GM18526 (cell line): ENCODE measurements around the gene RCAN2.

Experiments
- POLR2A ChIP-seq: IDR thresholded peaks from 3 replicates; pipeline ENCODE4 v1.6.1; 2011; ENCODE audit not compliant: insufficient read length; ENCODE audit errors: extremely low read depth

The RCAN2 gene

DNA sequence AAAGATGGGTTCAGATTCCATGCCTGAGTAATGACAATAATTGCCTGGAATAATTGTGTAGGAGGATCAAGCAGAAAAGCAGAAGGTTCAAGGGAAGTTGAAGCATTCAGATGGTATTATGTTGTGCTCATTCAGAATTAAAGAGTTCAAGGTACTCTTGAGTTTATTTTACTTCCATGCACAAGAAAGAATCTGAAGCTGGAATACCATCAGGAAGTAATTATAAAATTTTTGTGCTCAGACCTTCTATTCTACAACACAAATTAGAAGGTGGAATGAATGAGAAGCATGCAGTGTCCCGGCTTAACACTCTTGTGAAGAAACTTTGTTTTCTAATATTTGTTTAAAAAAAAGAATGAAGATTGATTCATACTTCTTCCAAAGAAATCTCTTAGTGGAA lies 181.1 kb downstream of the RCAN2 start:
- no peak for TF ChIP-seq POLR2A

DNA sequence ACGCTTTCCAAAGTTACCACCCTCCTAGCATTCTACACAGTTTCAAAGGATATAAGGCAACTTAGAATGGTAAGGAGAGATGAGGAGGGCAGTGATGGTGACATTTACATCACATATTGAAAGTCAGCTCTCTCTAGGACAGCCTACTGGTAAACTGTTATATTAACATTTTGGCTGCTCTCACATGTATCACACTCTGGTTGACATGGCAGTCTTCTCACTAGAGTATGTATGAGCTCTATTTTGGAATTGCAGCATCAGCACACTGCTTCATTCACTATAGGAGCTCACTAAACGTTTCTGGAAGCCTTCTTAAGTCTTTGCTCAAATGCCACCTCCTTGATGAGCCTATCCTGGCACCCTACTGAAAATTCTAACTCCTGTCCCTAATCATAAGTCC lies 184.8 kb downstream of the RCAN2 start:
- TF ChIP-seq POLR2A: no peak

DNA sequence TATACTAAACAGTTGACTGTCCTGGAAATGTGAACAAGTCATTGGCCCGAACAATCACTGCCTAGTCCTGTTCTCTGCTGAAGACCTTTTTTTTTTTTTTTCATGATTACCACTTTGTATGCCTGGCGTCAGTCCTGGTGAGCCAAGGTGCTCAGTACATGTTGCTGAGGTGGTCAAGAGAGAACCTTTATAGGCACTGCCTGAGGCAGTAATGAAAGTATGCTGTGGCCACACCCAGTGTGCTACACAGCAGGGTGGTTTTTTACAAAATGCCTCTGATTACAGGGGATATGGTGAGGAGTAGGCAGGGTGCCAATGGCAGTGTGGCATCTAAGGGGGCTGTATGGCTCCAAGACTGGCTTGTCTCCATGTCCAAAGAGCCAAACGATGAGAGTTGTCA lies 185.4 kb downstream of the RCAN2 start:
- TF ChIP-seq POLR2A: no peak

DNA sequence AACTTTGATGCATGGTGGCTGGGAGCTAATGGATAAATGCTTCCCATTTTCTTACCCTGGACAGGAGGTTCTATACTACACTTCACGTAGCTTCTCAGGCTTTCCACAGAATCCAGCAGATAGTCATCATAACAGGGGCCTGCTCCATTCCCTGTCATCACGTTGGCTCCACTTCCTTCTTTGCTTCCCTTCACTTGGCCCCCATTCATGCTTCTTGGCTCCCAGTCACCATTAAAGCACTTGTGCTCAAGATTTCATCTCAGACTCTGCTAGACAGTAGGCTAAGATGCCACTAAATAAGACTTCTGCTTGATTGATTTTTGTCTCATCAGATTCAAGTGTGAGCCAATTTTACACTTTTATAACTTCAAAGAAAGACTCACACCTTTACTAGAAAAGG lies 186.0 kb downstream of the RCAN2 start:
- no peak for TF ChIP-seq POLR2A

DNA sequence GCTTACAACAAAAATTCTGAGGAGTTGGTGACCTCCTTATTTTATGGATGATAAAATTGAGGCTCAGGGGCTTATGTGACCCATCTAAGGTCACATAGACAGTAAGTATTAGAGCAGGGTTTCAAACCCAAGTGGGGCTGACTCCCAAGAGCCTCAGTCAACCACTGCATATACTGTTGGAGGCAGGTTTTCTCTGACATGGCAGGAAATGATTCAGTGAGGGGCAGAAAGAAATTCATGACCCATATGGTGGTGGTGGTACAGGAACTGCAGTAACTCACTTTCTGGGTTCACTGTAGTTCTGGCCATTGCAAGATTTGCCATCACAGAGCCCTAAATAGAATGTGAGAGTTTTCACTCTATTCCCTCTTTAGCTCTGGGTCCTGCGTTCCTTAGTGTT lies 188.4 kb downstream of the RCAN2 start:
- TF ChIP-seq POLR2A: no peak

DNA sequence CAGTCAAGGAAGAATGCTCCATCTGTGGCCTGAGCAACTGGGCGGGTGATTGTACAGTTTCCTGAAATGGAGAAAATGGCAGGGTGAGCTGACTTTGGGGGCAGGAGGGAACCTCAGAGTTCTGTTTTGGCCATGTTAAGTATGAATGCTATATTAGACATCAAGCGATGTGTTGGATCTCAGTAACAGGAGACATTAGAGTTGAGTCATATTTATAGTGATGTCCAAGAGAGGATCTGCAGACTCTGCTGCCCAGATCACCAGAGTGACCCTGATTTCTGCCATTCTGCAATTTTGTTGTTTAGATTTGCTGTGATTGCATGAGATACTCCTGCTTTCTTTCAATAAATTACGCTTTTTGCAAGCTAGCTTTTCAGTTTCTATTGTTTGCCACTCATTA lies 189.1 kb downstream of the RCAN2 start:
- TF ChIP-seq POLR2A: no peak

DNA sequence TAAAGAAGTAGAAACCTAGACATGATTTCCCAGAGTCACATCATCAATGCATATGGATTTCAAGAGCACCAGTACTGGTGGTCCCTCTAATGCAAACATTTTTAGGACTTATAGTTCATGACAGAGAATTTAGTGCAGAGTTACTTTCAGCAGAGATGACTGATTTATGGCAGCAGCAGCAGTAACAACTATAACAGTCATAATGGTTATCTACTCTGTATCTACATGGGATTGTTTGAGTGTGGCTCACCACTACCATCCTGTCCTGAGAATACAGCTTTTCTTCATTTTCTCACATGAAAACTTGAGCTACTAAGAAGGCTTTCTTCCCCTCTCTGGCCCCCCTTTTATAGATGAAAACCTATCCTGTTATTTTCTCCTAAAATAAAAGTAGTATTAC lies 192.0 kb downstream of the RCAN2 start:
- no peak for TF ChIP-seq POLR2A

DNA sequence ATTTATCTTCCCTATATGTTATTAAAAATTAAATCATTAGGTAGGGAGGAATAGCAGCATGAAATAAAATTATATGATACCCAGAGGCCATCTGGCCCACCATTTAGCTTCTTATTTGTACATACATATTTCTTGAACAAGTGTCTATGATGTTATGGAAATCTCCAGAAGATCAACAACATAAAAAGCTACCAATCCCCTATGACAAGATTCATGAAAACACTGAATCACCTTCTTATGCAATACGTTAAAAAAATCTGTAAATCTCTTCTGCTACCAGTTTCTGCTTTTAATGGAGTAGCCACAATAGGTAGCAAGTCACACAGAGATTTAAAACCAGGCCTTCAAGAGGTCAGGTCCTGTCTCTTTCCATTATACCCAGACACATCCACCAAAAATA lies 194.7 kb downstream of the RCAN2 start:
- TF ChIP-seq POLR2A: no peak

DNA sequence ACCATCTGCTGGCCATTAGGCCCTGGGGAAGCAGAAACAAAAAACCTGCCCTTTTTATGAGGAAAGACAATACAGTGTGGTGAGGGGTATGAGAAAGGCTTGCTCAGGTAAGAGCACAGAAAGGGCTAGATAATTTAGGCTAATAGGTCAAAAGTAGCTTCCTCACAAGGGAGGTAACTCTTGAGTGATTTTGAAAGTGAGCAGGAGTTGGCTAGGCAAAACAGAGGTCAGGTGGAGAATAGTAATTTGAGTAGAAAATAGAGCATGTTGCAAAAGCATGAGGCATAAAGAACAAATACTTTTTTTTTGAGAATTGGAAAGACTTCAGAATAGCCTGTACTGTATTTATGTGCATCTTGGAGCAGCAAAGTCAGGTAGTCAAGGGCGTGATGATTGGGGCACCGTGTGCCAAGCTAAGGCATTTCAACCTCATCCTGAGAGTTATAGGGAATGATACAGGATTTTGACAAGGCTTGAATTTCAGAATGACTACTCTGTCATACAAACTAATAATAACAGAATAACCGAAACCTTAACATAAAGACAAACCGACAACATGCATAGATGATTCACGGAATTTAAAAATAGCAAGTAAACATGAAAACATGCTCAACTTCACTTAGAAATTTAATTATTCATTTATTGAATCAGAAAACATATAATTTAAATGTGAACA lies 197.5 kb downstream of the RCAN2 start:
- no peak for TF ChIP-seq POLR2A

DNA sequence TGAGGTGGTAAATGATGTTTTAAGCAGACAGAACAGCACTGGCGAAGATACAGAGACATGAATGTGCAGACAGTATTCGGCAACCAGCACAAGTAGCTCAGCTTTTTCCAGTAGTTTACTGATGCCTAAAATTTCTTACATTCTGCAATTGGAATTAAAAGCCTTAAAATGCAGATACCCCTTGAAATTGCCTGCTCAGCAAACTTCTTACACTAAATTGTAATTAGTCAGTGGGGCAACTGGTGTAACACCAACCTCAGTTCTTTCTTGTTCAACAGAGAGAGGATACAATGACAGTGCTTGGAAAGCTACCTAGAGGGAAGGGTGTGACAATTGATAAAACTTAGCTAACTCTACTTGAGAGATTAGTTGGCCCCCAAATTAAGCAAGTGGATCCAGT lies 199.4 kb downstream of the RCAN2 start:
- no peak for TF ChIP-seq POLR2A

DNA sequence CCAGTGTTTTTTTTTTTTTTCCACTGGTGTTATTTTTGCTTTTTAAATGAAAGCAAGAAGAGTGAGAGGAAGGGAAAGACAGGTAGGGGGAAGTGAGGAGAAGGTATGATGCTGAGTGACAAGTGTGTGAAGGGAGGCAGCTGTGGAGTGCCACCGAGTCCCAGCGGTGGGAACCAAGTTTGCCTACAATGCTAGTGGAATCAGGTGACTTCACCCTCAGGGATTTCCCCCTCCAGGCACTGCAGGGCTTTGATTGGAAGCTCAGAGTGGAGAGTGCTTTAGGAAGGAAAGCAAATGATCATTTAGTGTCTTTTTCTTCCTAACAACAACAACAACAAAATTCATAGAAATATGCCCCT lies 200.0 kb downstream of the RCAN2 start:
- TF ChIP-seq POLR2A: no peak

DNA sequence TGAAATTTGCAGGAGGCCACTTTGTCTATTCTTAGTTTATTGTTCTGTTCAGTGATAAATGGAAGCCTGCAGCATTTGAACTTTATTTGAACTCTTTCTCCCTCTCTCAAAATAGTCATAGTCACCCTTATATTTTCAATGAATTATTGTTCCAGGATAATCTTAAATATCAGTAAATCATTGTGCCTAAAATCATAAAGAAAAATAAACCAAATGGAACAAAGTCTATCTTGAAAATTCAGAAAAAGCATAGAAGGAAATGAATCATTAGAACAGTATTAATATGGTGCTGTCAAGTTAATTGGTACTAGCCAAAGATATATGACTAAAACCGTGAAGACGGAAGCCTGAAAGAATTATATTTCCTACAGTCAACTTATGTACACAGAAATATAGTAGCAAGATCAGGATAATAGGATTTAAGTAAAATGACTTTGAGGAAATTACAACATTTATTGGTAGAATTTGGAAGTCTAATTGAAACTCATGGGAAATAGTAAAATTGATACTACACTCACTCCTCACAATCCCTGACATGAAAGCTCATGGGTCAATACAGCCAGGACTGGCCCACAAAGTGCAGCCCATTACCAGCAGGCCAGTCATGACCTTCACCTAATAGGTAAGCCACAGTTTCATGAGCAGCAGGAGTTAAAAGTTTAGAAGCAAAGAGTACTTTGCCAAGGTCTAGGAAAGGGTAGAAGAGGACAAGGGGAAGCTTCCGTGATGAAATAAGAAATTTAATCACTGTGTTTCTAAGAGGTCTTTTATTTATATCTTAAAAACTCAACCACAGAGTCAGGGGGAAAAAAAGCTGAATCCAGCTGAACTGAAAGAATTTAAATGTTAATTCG lies 200.6 kb downstream of the RCAN2 start:
- TF ChIP-seq POLR2A: no peak

DNA sequence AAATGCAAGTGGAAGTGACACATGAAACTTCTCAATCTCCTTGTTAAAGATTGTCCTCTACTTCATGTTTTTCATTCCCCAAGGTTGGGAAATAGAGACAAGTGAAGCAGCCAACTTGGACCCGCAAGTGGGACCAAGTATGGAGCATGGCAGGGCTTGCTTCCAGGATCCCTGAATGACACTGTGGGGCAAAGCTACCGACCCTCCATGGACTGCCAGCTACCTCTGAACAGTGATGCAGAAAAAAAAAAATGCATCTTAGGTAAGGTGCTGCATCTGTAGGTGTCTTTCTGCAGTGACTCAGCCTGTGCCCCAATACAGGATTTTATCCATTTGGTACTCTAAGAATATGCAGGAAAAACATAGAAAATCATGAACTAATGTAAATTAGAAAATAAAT lies 201.4 kb downstream of the RCAN2 start:
- no peak for TF ChIP-seq POLR2A

DNA sequence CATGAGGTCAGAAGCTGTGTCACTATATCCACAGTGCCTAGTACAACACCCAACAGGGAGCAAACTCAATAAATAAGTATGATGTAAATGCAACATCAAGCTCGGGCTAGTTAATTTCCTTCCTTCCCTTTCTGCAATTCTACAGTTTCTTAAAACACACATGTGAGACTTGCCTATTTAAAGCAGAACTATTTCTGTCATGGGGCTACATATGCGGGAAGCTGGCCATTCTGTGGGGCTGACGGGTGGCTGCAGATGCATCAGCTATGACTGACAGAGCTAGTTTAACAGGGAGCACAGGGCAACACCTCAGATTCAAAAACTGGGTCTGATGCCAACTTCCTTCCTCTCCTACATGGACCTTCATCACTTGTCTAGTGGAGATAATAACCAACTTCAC lies 202.4 kb downstream of the RCAN2 start:
- no peak for TF ChIP-seq POLR2A

DNA sequence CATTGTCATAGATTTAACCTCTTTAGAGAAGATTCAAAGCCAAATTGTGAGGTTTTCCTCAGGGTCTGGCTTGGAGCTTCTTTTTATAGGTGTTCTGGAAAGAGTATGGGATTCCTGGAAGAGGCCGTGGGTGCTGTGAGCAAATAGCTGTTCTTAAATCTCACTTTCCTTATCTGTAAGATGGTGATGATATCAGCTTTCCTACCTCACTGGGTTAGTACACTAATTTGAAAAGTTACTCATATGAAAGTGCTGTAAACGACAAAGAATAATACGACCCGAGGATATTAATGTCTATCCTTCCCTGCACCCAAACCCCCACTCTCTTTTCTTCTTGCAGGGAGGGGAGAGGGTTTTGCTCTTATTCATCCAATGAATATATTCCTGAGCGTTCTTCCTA lies 203.6 kb downstream of the RCAN2 start:
- no peak for TF ChIP-seq POLR2A

DNA sequence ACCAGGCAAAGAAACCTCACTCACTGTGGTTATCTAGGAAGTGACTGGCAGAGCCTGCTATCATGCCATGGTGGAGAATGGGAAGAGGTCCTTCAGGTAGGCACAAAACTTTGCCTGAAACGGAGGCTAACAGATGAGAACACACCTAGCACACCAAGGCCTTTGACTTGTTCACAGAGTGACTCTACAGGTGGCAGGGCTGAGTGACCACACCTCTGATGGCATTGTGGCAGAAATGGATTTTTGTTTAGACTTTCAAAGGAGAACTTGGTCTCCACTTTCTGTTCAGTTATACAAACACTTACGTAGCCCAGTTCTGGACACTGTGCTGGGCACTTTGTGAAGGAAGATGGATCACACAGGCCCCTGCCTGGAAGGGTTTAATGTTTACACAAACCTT lies 204.2 kb downstream of the RCAN2 start:
- no peak for TF ChIP-seq POLR2A

DNA sequence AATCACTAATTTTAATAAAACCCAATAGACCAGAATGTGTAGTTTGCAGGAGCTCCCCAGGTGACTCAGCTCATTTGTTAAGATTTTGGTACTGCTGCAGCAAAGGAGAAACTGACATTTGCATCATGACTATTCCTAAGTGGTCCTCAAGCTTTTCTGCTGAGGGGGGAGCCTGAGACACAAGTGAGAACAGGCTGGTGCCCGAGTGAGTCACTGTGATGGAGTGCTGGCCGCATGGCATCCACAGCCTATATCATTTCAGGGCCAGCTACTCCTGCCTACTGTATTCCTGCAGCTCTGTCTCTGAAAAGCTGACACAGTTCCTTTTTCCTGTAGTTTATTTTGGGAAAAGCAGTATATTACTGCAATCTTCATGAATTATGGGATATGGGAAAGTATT lies 206.8 kb downstream of the RCAN2 start:
- no peak for TF ChIP-seq POLR2A

DNA sequence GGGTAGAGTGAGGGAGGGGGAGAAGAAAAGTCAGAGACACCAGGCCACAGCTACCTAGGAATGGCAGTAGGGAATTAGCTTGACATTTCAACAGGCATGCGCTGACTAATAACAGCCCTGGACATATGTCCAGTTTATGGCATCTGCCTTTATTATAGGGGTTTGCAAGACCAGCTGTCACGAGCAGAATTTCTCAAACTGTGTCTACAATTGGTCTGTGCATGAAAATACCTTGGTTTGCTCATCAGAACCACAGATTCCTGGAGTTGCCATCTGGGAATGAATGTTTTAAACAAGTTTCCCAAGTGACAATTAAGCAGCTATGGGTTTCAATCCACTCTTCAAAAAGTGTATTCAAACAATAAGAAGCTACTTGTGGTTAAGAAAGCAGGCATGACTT lies 210.1 kb downstream of the RCAN2 start:
- TF ChIP-seq POLR2A: no peak

DNA sequence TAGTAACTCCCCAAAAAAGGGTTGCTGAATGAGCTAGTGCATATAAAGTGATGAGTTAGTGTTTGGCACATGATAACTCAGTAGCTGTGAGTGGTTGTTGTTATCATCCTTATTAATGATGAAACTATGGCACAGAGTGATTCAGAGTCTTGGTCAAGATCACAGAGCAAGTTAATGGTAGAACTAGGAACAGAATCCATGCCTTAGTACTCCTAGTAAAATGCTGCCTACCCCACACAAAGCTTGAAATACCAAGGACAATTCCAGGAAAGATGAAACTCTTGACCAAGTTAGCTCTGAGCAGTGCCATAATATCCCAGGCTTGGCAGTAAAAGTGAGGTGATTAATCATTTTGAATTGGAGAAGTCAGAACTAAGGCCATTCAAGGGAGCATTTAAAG lies 211.4 kb downstream of the RCAN2 start:
- TF ChIP-seq POLR2A: no peak
